Activated CD8-positive, alpha-beta memory T cell treated with anti-CD3 and anti-CD28 coated beads, Interleukin-2, amount 10 ng/mL, durations not matched to agents 7 days and 5 days (primary cell): Measurements from ENCODE around the gene C9orf78. TPM values are rescaled to one million over a fixed set of nuclear protein-coding genes. Genes with fewer than 3 reads are reported as not detected.

ENCODE experiments used
- ATAC-seq: fragments of 150-1000 bp; cut with Tn5 transposase; one replicate; pipeline ENCODE4 v1.10.0; 2021; ENCODE audit warnings: moderate library complexity
- CTCF ChIA-PET: fragments of 350-600 bp; sonication (Branson Sonifier 250); formaldehyde crosslinking; loops from one replicate; lab custom pipeline; 2021; ENCODE audit warnings: antibody characterized with exemption; lab: Charles Lee
- DNase-seq: peaks from one replicate; pipeline ENCODE4 v3.0.0-alpha.2; 2020
- H3K27ac Mint-ChIP-seq: one replicate; pipeline ENCODE4 v1.8.0; 2021; ENCODE audit warnings: mild to moderate bottlenecking, mixed read lengths
- H3K27me3 Mint-ChIP-seq: one replicate; pipeline ENCODE4 v1.8.0; 2021; ENCODE audit warnings: mixed read lengths
- H3K36me3 Mint-ChIP-seq: one replicate; pipeline ENCODE4 v1.8.0; 2021; ENCODE audit warnings: mild to moderate bottlenecking, mixed read lengths
- H3K4me1 Mint-ChIP-seq: one replicate; pipeline ENCODE4 v1.8.0; 2021; ENCODE audit warnings: mixed read lengths
- H3K4me3 Mint-ChIP-seq: one replicate; pipeline ENCODE4 v1.8.0; 2021; ENCODE audit warnings: mild to moderate bottlenecking, moderate library complexity, mixed read lengths
- H3K9me3 Mint-ChIP-seq: one replicate; pipeline ENCODE4 v1.8.0; 2022; ENCODE audit warnings: low read depth, mixed read lengths
- total RNA-seq, 2 experiments: library from RNA; stranded (reverse); gene quantifications; one replicate each; pipeline ENCODE4 v1.2.3, GENCODE V29; 2021

C9orf78 gene, protein sequence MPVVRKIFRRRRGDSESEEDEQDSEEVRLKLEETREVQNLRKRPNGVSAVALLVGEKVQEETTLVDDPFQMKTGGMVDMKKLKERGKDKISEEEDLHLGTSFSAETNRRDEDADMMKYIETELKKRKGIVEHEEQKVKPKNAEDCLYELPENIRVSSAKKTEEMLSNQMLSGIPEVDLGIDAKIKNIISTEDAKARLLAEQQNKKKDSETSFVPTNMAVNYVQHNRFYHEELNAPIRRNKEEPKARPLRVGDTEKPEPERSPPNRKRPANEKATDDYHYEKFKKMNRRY
- total RNA-seq = 10 to 100 TPM; 77.7 to 90.2 TPM

DNA sequence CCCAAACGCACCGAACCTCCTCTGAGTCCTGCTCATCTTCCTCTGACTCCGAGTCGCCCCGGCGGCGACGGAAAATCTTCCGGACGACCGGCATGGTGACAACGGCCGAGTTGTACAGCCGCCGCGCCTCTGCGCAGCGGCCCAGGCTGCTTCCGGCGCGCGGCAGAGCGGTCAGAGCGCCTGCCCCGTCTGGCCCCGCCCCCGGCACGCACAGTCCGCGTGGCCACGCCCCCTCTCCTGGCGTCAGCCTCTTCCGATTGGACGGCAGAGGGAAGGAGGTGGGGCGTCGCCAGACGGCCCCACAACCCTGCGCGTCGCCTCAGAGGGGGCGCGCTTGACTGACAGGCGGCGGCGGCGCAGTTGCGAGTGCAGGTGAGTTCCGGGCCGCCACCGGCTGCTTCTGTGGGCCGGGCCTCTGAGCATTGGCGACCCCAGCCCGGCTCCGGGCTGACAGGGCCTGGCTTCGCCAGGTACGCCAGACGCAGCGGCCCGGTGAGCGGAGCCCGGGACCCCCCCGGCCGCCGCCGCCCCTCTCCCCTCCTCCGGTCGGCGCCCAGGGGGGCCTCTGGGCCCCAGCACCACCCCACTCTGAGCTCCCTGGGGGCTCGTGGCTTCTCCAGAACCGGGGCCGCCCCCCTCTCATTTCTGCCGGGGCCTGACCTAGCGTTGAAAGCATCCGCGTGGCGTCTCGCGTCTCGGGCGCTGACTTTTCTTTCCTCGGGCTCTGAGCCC lies at the start of gene C9orf78, which contains the start of gene USP20:
Gene C9orf78, minus strand, starts transcription at position 148 of the 732 bp plus-strand sequence. Its CDS starts 54 bp downstream, at position 94.
Gene USP20, plus strand, starts transcription at position 331 of the 732 bp plus-strand sequence. CDS start 17,098 bp downstream, outside the sequence.
- peaks cover 48% of the 10 kb centered on the region for H3K36me3 Mint-ChIP-seq
- H3K9me3 Mint-ChIP-seq = no peaks in the 10 kb centered on the region
- peak; percentile 92 for ATAC-seq
- CTCF ChIA-PET = interaction anchor here (0.7 to 3.4 kb wide), 5 partner anchors 9 to 51 kb away, joined by 4 to 27 read pairs (median 4); no protein-coding TSS in a partner anchor
- peak; percentile 97 for DNase-seq
- H3K27me3 Mint-ChIP-seq = no peaks in the 10 kb centered on the region
- peaks cover 61% of the 10 kb centered on the region for H3K4me1 Mint-ChIP-seq
- peak within 1 kb of the TSS; percentile 99 for H3K4me3 Mint-ChIP-seq
- H3K27ac Mint-ChIP-seq = peak within 1 kb of the TSS; percentile 98

DNA sequence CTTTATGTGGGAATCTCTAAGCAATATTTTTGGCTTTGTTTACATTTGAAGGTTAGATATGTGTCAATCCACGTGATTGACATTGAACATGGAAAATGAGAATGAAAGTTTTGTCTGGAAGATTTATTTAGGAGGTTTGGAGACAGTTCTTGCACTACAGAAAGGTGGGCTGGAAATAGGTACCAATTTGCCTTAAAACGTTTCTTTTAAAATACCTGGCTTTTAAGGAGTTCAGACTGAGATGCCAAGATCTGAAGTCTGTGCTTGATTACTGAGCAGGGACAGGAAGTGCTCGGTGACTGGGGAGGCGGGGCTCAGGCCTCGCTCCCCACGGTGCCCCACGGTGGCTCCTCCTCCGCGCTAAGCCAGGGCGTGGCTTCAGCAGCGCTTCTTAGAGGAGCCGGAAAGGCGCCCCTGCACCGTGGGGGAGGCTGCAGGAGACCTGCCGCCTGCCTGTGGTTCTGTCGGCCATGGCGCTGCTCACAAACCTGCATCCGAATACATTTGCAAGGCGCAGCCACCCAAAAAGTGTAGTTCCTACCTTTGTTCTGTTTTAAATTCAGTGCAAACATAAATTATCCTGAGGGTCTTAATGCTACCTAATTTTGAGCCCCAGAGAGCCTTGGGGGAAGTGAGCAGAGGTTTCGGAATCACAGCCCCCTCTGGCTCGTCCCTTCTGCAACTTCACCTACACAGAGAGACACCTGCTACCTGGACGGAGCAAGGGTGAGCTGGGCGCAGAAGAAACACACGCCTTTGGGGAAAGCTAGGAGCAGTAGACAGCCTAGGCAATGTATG lies 49.3 kb upstream of the C9orf78 start:
- peak overlapping the region; percentile 98 for H3K27ac Mint-ChIP-seq
- no peaks in the 10 kb centered on the region for H3K9me3 Mint-ChIP-seq
- peak; percentile 63 for ATAC-seq
- H3K36me3 Mint-ChIP-seq = peaks cover 22% of the 10 kb centered on the region
- CTCF ChIA-PET = interaction anchor here (0.8 to 5.5 kb wide), 29 partner anchors 9 to 354 kb away, joined by 3 to 110 read pairs (median 4); partner anchors contain the start of genes C9orf78, GPR107 and USP20
- H3K4me3 Mint-ChIP-seq = peak overlapping the region; percentile 92
- H3K4me1 Mint-ChIP-seq = peaks cover 45% of the 10 kb centered on the region
- H3K27me3 Mint-ChIP-seq = no peaks in the 10 kb centered on the region
- peak; percentile 99 for DNase-seq

DNA sequence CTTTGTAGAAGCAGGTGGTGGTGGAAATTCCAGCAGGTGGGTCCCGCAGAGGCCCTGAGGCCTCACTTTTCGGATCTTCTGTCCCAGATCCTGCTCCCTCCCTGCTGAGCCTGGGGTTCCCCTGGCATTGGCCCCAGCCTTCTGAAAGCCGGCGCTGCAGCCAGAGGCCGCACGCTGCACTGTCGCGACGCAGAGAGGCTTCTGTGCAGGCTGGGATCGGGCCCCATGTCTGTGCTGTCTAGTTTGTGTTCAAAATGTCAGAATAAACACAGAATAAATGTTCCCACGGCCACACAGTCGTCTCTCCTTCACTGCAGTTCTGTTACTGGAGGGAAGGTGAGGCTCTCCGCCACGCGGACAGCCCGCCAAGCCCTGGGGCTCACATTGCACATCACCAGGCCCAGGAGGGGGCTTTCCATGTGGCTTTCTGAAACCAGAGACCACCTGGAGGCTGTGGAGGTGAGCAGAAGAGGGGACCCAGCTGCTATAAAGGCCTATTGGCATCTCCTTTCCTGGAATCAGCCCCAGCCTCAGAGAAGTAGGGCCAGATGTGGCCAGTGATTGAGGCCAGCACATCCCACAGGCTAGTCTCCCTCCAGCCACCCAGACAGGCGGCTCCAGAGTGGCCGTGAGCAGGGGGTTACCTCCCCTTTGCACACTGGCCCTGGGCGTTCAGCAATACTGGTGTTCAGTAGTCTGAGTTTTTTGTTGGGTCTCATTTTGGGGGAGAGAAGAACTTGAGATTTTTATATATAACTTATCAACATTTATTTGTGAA lies 46.7 kb upstream of the C9orf78 start:
- H3K36me3 Mint-ChIP-seq = peaks cover 23% of the 10 kb centered on the region
- H3K27ac Mint-ChIP-seq = no peak overlapping the region
- no peaks in the 10 kb centered on the region for H3K9me3 Mint-ChIP-seq
- no peak for ATAC-seq
- CTCF ChIA-PET = no interaction called here
- H3K4me3 Mint-ChIP-seq = no peak overlapping the region
- peaks cover 29% of the 10 kb centered on the region for H3K4me1 Mint-ChIP-seq
- no peaks in the 10 kb centered on the region for H3K27me3 Mint-ChIP-seq
- DNase-seq = no peak

DNA sequence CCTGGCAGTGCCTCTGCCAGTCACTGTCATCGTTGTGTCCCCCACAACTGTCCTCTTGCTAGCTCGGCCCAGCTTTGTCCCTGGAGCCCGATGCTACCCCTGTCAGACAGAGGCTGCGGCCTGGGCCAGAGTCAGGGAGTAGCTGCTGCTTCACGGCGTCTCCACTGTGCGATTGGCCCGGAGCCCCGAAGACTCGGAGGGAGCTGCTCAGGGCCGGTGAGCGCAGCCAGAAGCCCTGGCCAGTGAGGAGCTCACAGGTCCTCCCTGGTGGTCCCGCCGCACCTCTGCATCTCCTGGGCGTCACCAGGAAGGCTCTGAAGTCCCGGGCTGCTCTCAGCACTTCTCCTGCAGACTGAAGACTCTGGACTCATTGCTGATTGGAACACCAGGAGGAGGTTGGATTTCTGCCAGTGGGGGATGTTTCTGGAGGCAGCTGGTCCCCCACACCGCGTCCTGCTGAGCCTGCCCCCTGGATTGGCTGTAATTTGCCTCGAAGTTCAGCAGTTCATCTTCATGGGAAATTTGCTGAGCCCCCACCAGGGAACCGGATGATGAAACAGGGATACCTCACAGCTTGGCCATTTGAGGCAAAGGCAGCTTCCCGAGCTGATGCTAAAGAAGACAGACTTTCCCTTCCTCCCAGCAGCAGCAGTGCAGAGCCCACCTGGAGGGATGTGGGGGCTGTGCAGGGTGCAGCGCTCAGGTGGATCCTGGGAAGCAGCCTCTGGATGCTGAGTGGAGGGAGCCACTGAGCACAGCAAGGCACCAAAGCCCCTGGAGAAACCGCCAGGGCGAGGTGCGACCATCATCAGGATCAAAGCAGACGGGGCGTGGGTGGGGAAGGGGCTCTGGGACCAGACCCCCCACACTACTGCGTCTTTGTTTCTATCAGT lies 45.8 kb upstream of the C9orf78 start:
- H3K4me3 Mint-ChIP-seq = no peak overlapping the region
- CTCF ChIA-PET = no interaction called here
- H3K27ac Mint-ChIP-seq = no peak overlapping the region
- H3K27me3 Mint-ChIP-seq = no peaks in the 10 kb centered on the region
- no peak for ATAC-seq
- peaks cover 31% of the 10 kb centered on the region for H3K4me1 Mint-ChIP-seq
- peaks cover 29% of the 10 kb centered on the region for H3K36me3 Mint-ChIP-seq
- no peaks in the 10 kb centered on the region for H3K9me3 Mint-ChIP-seq
- DNase-seq = no peak

DNA sequence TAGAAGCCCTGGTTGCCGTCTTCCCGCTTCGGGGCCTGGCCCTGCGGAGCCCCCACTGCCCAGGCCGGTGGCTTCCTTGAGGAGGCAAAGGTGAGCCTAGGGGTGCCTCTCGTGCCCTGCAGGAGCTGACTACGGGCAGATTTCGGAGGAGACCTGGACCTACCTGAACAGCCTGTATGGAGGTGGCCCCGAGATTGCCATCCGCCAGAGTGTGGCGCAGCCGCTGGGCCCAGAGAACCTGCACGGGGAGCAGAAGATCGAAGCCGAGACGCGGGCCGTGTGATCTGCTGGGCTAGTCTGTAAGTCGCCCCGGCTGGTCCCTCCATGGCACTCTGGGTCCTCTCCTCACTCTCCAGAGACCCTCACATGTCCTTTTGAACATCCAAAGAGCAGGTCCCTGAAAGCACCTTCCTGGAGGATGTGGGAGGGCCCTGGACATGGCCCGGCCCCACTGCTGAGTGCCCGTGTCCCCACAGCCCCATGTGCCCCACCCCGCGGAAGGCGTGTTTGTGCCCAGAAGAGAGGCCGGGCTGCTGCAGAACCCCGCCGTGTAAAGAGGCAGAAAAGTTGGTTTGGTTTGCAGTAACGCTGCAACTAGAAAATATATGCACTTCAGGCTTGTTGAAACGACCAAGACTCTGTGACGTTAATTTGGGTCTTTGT lies 45.0 kb upstream of the C9orf78 start:
- ATAC-seq = no peak
- peak overlapping the region; percentile 15 for H3K27ac Mint-ChIP-seq
- no peaks in the 10 kb centered on the region for H3K9me3 Mint-ChIP-seq
- CTCF ChIA-PET = no interaction called here
- no peak for DNase-seq
- no peak overlapping the region for H3K4me3 Mint-ChIP-seq
- peaks cover 34% of the 10 kb centered on the region for H3K4me1 Mint-ChIP-seq
- peaks cover 32% of the 10 kb centered on the region for H3K36me3 Mint-ChIP-seq
- no peaks in the 10 kb centered on the region for H3K27me3 Mint-ChIP-seq

DNA sequence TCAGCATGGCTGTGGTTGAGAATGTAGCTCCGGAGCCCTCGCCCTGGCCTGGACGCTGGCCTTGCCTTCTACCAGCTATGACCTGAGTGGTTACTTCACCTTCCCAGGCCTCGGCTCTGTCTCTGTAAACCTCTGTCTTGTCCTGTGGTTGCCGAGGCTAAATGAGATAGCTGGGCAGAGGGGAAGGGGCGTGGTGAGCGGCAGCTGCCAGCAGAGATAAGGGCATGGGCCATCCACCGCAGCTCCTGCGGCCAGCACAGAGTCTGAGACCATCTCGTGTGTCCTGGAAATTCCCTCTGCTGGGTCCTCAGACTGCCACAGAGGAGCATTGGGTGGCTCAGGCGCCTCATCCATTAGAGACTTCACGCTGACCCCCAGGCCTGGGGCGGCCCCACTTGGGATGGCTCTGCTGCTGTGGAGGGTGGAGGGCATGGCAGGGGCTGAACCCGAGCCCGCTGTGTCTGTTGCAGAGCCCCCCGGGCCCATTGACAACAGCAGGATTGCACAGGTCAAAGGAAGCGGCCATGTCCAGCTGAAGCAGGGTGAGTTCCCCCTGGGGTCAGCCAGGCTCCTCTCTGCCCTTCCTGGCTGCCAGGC lies 44.1 kb upstream of the C9orf78 start:
- Mint-ChIP-seq H3K4me1 (peaks cover 40% of the 10 kb centered on the region), H3K9me3 (no peaks in the 10 kb centered on the region), H3K36me3 (peaks cover 34% of the 10 kb centered on the region), H3K4me3 (no peak overlapping the region), H3K27ac (no peak overlapping the region), H3K27me3 (no peaks in the 10 kb centered on the region)
- ATAC-seq = no peak
- CTCF ChIA-PET = interaction anchor here (1.0 kb wide), 1 partner anchor 11 kb away, joined by 4 read pairs; no protein-coding TSS in a partner anchor
- DNase-seq = no peak

DNA sequence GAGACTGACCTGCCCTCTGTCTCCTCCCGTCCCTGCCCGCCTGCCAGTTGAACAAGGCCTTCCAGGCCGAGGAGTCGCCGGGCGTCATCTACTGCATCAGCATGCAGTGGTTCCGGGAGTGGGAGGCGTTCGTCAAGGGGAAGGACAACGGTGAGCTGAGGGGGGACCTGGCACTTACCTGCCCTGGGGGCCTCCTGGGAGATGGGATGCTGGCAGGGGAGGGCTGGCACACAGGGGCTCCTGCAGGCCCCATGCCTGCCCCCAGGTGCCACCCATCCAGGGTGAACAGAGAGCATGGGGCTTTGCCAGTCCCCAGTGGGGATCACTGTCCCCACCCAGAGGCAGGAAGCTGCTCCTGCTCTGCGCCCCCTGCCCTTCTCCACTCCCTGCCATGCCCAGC lies 43.2 kb upstream of the C9orf78 start:
- Mint-ChIP-seq H3K4me1 (peaks cover 35% of the 10 kb centered on the region), H3K27ac (peak overlapping the region; percentile 66), H3K27me3 (no peaks in the 10 kb centered on the region), H3K9me3 (no peaks in the 10 kb centered on the region), H3K4me3 (no peak overlapping the region), H3K36me3 (peaks cover 40% of the 10 kb centered on the region)
- no peak for ATAC-seq
- CTCF ChIA-PET = interaction anchor here (1.0 kb wide), 1 partner anchor 10 kb away, joined by 4 read pairs; no protein-coding TSS in a partner anchor
- no peak for DNase-seq

DNA sequence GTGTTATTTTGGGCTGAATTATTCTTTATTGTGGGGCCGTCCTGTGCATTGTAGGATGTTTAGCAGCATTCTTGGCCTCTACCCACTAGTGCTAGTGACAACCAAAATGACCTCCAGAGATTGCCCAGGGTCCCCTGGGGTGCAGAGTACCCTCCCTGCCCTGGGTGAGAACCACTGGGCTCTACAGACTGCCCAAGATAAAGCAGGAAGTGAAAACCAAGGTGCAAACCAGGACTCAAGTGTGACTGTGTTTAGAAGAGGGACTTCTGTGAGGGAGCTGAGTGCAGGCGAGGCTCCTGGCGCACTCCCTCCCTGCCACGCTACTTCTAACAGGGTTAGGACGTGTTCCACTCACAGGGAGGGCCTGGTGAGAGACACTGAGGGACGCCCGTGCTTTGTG lies 41.7 kb upstream of the C9orf78 start:
- Mint-ChIP-seq H3K9me3 (no peaks in the 10 kb centered on the region), H3K36me3 (peaks cover 43% of the 10 kb centered on the region), H3K4me1 (peaks cover 45% of the 10 kb centered on the region), H3K27me3 (no peaks in the 10 kb centered on the region), H3K4me3 (no peak overlapping the region), H3K27ac (peak overlapping the region; percentile 84)
- ATAC-seq = peak; percentile 60
- CTCF ChIA-PET = interaction anchor here (0.6 to 1.2 kb wide), 4 partner anchors 11 to 32 kb away, joined by 3 read pairs; no protein-coding TSS in a partner anchor
- DNase-seq = no peak

DNA sequence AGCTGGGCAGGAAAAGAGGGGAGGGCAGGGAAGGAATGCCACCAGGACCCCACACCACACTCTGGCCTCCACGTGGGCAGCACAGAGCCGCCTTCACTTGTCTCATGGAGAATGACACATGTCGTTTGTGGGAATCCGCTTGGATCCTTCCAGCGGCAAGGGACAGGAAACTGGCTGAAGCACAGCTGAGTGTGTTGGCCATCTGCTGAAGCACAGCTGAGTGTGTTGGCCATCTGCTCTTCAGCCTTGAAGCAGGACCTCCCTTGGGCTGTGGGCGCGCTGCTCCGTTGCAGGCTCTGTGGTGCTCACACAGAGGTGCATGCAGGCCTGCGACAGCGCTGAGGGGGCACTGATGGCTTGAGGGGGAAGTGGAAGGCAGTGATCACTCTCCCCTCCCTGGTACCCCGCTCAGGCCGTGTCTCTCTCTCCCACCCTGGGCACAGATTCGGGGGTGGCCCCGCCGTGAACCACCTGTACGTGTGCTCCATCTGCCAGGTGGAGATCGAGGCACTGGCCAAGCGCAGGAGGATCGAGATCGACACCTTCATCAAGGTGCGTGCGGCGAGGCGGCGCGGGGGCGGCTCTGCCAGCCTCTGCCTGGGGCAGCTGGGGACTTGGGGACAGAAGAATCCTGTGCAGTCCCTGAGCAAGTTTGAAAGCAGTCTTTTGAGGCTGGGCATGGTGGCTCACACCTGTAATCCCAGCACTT lies 40.8 kb upstream of the C9orf78 start:
- H3K9me3 Mint-ChIP-seq = no peaks in the 10 kb centered on the region
- no peak overlapping the region for H3K4me3 Mint-ChIP-seq
- H3K36me3 Mint-ChIP-seq = peaks cover 48% of the 10 kb centered on the region
- no peak for ATAC-seq
- H3K27ac Mint-ChIP-seq = peak overlapping the region; percentile 84
- H3K4me1 Mint-ChIP-seq = peaks cover 50% of the 10 kb centered on the region
- CTCF ChIA-PET = interaction anchor here (1.2 kb wide), 1 partner anchor 11 kb away, joined by 3 read pairs; no protein-coding TSS in a partner anchor
- no peaks in the 10 kb centered on the region for H3K27me3 Mint-ChIP-seq
- no peak for DNase-seq

DNA sequence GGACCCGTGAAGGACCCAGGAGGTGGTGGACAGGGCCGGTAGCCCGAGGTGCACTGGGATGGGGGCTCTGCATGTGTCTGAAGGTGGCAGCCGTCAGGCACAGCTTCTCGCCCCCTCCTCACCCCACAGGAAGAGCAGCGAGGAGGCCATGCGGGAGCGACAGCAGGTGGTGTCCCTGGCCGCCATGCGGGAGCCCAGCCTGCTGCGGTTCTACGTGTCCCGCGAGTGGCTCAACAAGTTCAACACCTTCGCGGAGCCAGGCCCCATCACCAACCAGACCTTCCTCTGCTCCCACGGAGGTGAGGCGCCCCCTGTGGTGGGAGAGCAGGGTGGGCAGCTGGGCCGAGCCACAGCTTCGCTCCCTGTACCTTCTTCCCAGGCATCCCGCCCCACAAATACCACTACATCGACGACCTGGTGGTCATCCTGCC lies 40.1 kb upstream of the C9orf78 start:
- Mint-ChIP-seq H3K36me3 (peaks cover 49% of the 10 kb centered on the region), H3K4me3 (no peak overlapping the region), H3K27ac (peak overlapping the region; percentile 24), H3K27me3 (no peaks in the 10 kb centered on the region), H3K4me1 (peaks cover 56% of the 10 kb centered on the region), H3K9me3 (no peaks in the 10 kb centered on the region)
- CTCF ChIA-PET = no interaction called here
- ATAC-seq (no peak), DNase-seq (no peak)
